Endothelial cell (in vitro differentiated cells): Measurements from ENCODE around the gene TMUB2. TPM values are rescaled to one million over a fixed set of nuclear protein-coding genes. Genes with fewer than 3 reads are reported as not detected.
"Not testable (repeated sequence)": the region's sequence is repeated elsewhere in the genome, so short reads cannot be mapped to it uniquely, and the experiment has no call there.

Source experiments
- DNase-seq: peaks from one replicate; pipeline ENCODE4 v3.0.0; 2021; ENCODE audit warnings: low spot score
- H3K27ac Mint-ChIP-seq: one replicate; pipeline ENCODE4 v1.8.0; 2021; ENCODE audit warnings: mixed read lengths, inconsistent platforms; ENCODE audit not compliant: unreplicated experiment
- H3K27me3 Mint-ChIP-seq: one replicate; pipeline ENCODE4 v1.8.0; 2021; ENCODE audit warnings: mild to moderate bottlenecking, moderate library complexity, mixed read lengths, inconsistent platforms; ENCODE audit not compliant: unreplicated experiment
- H3K36me3 Mint-ChIP-seq: one replicate; pipeline ENCODE4 v1.8.0; 2021; ENCODE audit warnings: mild to moderate bottlenecking, low read depth, mixed read lengths, inconsistent platforms; ENCODE audit not compliant: unreplicated experiment
- H3K4me1 Mint-ChIP-seq: one replicate; pipeline ENCODE4 v1.8.0; 2021; ENCODE audit warnings: mild to moderate bottlenecking, mixed read lengths, inconsistent platforms; ENCODE audit not compliant: unreplicated experiment
- H3K4me3 Mint-ChIP-seq: one replicate; pipeline ENCODE4 v1.8.0; 2021; ENCODE audit warnings: mild to moderate bottlenecking, mixed read lengths, inconsistent platforms; ENCODE audit not compliant: unreplicated experiment
- H3K9me3 Mint-ChIP-seq: one replicate; pipeline ENCODE4 v1.8.0; 2021; ENCODE audit warnings: mixed read lengths, inconsistent platforms; ENCODE audit not compliant: unreplicated experiment
- CTCF ChIP-seq: fragments of 200-600 bp; sonication (generic); IDR thresholded peaks from one replicate; pipeline ENCODE4 v1.5.0; 2021; ENCODE audit warnings: antibody characterized with exemption; ENCODE audit not compliant: unreplicated experiment
- total RNA-seq: library from RNA; stranded (reverse); fragmentation: NEBNext Ultra II Directional; extraction: Animal tissue kit (Norgen Biotek cat#: 25700); gene quantifications from one replicate; pipeline ENCODE4 v1.2.1, GENCODE V29; 2021; ENCODE audit not compliant: unreplicated experiment

TMUB2 gene
- total RNA-seq, 1 donor from 2014 or later, result 39.2 TPM

- Mint-ChIP-seq H3K4me3 (no peak overlapping the region), H3K4me1 (peaks cover 7% of the 10 kb centered on the region), H3K36me3 (peaks cover 9% of the 10 kb centered on the region), H3K27me3 (no peaks in the 10 kb centered on the region), H3K9me3 (no peaks in the 10 kb centered on the region), H3K27ac (peak overlapping the region; percentile 65)
- no peak for TF ChIP-seq CTCF
- DNase-seq, result no peak
Observed at GRCh38 chr17:44146375-44147346, 40.1 kb upstream of the TMUB2 start.

- no peak overlapping the region for H3K27ac Mint-ChIP-seq
- H3K9me3 Mint-ChIP-seq, result no peaks in the 10 kb centered on the region
- no peak for DNase-seq
- peaks cover 9% of the 10 kb centered on the region for H3K36me3 Mint-ChIP-seq
- no peaks in the 10 kb centered on the region for H3K27me3 Mint-ChIP-seq
- H3K4me3 Mint-ChIP-seq, result no peak overlapping the region
- H3K4me1 Mint-ChIP-seq, result peaks cover 5% of the 10 kb centered on the region
- TF ChIP-seq CTCF, result no peak
Observed at GRCh38 chr17:44147812-44148211, 39.0 kb upstream of the TMUB2 start.

GRCh38 chr17:44149066-44149465, 37.7 kb upstream of the TMUB2 start:
- H3K36me3 Mint-ChIP-seq, result not testable (repeated sequence)

GRCh38 chr17:44149750-44150329, 36.9 kb upstream of the TMUB2 start:
- peak overlapping the region; percentile 38 for H3K4me3 Mint-ChIP-seq
- no peak for DNase-seq
- H3K4me1 Mint-ChIP-seq, result peaks cover 5% of the 10 kb centered on the region
- H3K9me3 Mint-ChIP-seq, result no peaks in the 10 kb centered on the region
- TF ChIP-seq CTCF, result no peak
- peaks cover 9% of the 10 kb centered on the region for H3K36me3 Mint-ChIP-seq
- no peaks in the 10 kb centered on the region for H3K27me3 Mint-ChIP-seq
- H3K27ac Mint-ChIP-seq, result peak overlapping the region; percentile 85

More at GRCh38 chr17:44149066-44149465, 37.7 kb upstream of the TMUB2 start:
- not testable (repeated sequence) for H3K4me1 Mint-ChIP-seq, H3K9me3 Mint-ChIP-seq, DNase-seq, H3K4me3 Mint-ChIP-seq, H3K27me3 Mint-ChIP-seq
- H3K27ac Mint-ChIP-seq, result peak overlapping the region; percentile 85

GRCh38 chr17:44152875-44153274, 33.9 kb upstream of the TMUB2 start:
- DNase-seq, result no peak
- peaks cover 8% of the 10 kb centered on the region for H3K36me3 Mint-ChIP-seq
- no peak for TF ChIP-seq CTCF
- H3K4me3 Mint-ChIP-seq, result no peak overlapping the region
- no peaks in the 10 kb centered on the region for H3K27me3 Mint-ChIP-seq
- no peak overlapping the region for H3K27ac Mint-ChIP-seq
- no peaks in the 10 kb centered on the region for H3K9me3 Mint-ChIP-seq
- H3K4me1 Mint-ChIP-seq, result peaks cover 3% of the 10 kb centered on the region
